ENCODE results near the gene GATA3. TPM values are rescaled to one million over a fixed set of nuclear protein-coding genes. Genes with fewer than 3 reads are reported as not detected.
A peak's percentile ranks its signal among the peaks of the same experiment; 100 is the strongest.

GATA3 gene
- total and polyA plus RNA-seq, 2 of the 8 experiments (the other 6 are each of a cell fraction or from before 2014, with no cell fraction given), result 0.02 to 0.43 TPM

DNA sequence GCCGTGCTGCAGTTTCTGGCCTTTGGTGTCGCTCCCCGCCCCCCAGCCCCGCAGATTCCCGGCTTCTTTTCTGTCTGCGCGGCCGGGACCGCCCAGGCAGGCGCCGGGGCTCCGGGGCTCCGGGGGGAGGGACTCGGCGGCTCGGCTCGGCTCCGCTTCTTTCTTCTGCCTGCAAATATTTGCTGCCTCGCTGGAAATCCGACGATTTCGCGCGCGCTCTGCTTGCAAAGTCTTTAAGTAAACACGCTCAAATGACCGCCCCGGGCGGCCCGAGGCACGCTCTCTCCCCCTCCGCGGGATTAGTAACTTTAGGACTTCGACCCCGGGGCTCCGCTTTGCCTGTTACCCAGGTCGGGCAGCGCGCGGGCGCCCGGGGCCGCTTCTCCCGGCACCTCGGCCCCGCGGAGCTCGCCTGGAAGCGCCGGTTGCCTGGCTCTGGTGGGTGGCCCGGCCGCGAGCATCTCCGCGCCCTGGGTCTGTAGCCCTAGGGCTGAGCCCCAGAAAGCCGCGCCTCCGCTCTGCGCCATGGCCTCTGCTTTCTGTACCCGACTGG, 3.9 kb upstream of the GATA3 start:
- H3K9me3 ChIP-seq (ENCODE audit: insufficient read depth in 2 of 2, low read depth in 1 of 2, low read length in 1 of 2), result no peaks in the 10 kb centered on the region
- FAIRE-seq (no peak), DNase-seq (ENCODE audit: low read depth in 1 of 2, low spot score in 2 of 2) (no peak)
- peaks cover 18% of the 10 kb centered on the region for H3K23me2 ChIP-seq (ENCODE audit: low read depth, low read length)
- peak overlapping the region; percentile 21 to 55 (median 36); a peak in 7 of 8 replicates for H3K4me3 ChIP-seq (ENCODE audit: extremely low read depth in 1 of 4, insufficient read depth in 2 of 4, low read depth in 3 of 4, low read length in 4 of 4)
- 0 out of 2 replicates have a peak overlapping the region, but pooled peaks have one; percentile 16 for H2BK15ac ChIP-seq (ENCODE audit: low read length)
- peak overlapping the region; percentile 79 to 84 for H3K4me2 ChIP-seq (ENCODE audit: insufficient read depth in 1 of 2, low read depth in 2 of 2, low read length in 2 of 2)
- H4K5ac ChIP-seq (ENCODE audit: insufficient read length, low read depth, low read length), result no peak overlapping the region
- WGBS, 2 experiments (ENCODE audit: extremely low coverage in 1 of 2, insufficient coverage in 1 of 2, insufficient read length in 1 of 2, insufficient replicate concordance in 2 of 2, low coverage in 1 of 2, low lambda C conversion rate in 2 of 2, missing lambda C conversion rate in 1 of 2), result 3% methylated on average over 31 of the region's 60 CpGs; no CpG with 5 or more reads in 1 of the 2 experiments
- H2AFZ ChIP-seq (ENCODE audit: low read length), result no peak overlapping the region
- H3K27ac ChIP-seq (ENCODE audit: low read depth, low read length), result no peak overlapping the region
- H3K79me2 ChIP-seq (ENCODE audit: control insufficient read depth in 1 of 2, insufficient read depth in 2 of 2, low read length in 2 of 2), result no peaks in the 10 kb centered on the region
- H4K20me1 ChIP-seq (replicated peaks in 1 of 2; ENCODE audit: control insufficient read depth in 1 of 2, insufficient read depth in 2 of 2, low read length in 2 of 2), result peaks cover 19 to 24% of the 10 kb centered on the region in 2 experiments
- H4K91ac ChIP-seq (replicated peaks; ENCODE audit: insufficient read length, low read length), result no peak overlapping the region
- H3K4ac ChIP-seq (replicated peaks; ENCODE audit: insufficient read length, low read depth, low read length), result no peak overlapping the region
- CTCF ChIA-PET (ENCODE audit: partially characterized antibody), result interaction anchor here (0.6 to 2.0 kb wide), 4 partner anchors 9 to 464 kb away, joined by 3 to 7 read pairs (median 4); no protein-coding TSS in a partner anchor
- H3K14ac ChIP-seq (ENCODE audit: insufficient read length), result no peak overlapping the region
- no peak overlapping the region for H3K9ac ChIP-seq (replicated peaks in 1 of 4; ENCODE audit: extremely low read depth in 1 of 4, low read depth in 3 of 4, low read length in 3 of 4)
- POLR2A ChIA-PET (ENCODE audit: partially characterized antibody), result interaction anchor here (0.7 to 1.8 kb wide), 4 partner anchors 9 to 16 kb away, joined by 3 to 10 read pairs (median 6); no protein-coding TSS in a partner anchor
- no peak overlapping the region for H2BK12ac ChIP-seq (ENCODE audit: low read depth, low read length)
- no peaks in the 10 kb centered on the region; a peak in 1 of 8 replicates for H3K36me3 ChIP-seq (ENCODE audit: control insufficient read depth in 2 of 4, insufficient read depth in 4 of 4, low read length in 3 of 4)
- no peak overlapping the region for H3K18ac ChIP-seq (ENCODE audit: extremely low read depth, low read length)
- peaks cover 69 to 98% (median 95%) of the 10 kb centered on the region in 4 experiments for H3K27me3 ChIP-seq (replicated peaks in 1 of 4; ENCODE audit: control insufficient read depth in 3 of 4, extremely low read depth in 1 of 4, insufficient read depth in 3 of 4, low read length in 3 of 4)
- H3K79me1 ChIP-seq (ENCODE audit: low read depth, low read length), result no peaks in the 10 kb centered on the region
- H2AK5ac ChIP-seq (ENCODE audit: low read depth, low read length), result no peak overlapping the region
- H2BK5ac ChIP-seq (ENCODE audit: low read depth, low read length), result no peak overlapping the region
- peaks cover 11 to 55% (median 28%) of the 10 kb centered on the region in 4 experiments for H3K4me1 ChIP-seq (replicated peaks in 1 of 4; ENCODE audit: control insufficient read depth in 3 of 4, insufficient read depth in 4 of 4, low read length in 3 of 4)
- H2BK120ac ChIP-seq (replicated peaks; ENCODE audit: low read depth, low read length), result no peak overlapping the region
- H2BK20ac ChIP-seq (ENCODE audit: low read length), result no peak overlapping the region
- H3K23ac ChIP-seq (ENCODE audit: insufficient read length), result no peak overlapping the region
- peak overlapping the region; percentile 63 for H4K8ac ChIP-seq (ENCODE audit: extremely low read depth, insufficient read depth, low read length)
- no peak overlapping the region for H3K56ac ChIP-seq (replicated peaks; ENCODE audit: insufficient read length, low read depth, low read length)
- TF ChIP-seq SUZ12 (IDR thresholded peaks at IDR 0.05; ENCODE audit: low read length) (peak; percentile 79), CBX5 (IDR thresholded peaks at IDR 0.05; ENCODE audit: low read depth, low read length) (no peak), RAD21 (IDR thresholded peaks at IDR 0.05 in 1 of 2, conservative IDR thresholded peaks at IDR 0.05 in 1 of 2; ENCODE audit: low read depth in 2 of 2, low read length in 2 of 2) (no peak), CHD2 (IDR thresholded peaks at IDR 0.05; ENCODE audit: low read length) (no peak), TBP (IDR thresholded peaks at IDR 0.05; ENCODE audit: low read depth, low read length) (no peak), TCF12 (IDR thresholded peaks at IDR 0.05; ENCODE audit: low read depth, low read length) (no peak), JUND (IDR thresholded peaks at IDR 0.05; ENCODE audit: low read length) (no peak), EP300 (IDR thresholded peaks at IDR 0.05; ENCODE audit: borderline replicate concordance in 1 of 2, low read depth in 2 of 2, low read length in 2 of 2) (no peak), HDAC2 (IDR thresholded peaks at IDR 0.05; ENCODE audit: borderline replicate concordance in 1 of 2, low read depth in 2 of 2, low read length in 2 of 2) (no peak), RFX5 (IDR thresholded peaks at IDR 0.05; ENCODE audit: borderline replicate concordance, low read depth, low read length) (no peak), TAF7 (optimal IDR thresholded peaks at IDR 0.05; ENCODE audit: borderline replicate concordance, low read depth, low read length) (no peak)
- TF ChIP-seq, protein P1, sequence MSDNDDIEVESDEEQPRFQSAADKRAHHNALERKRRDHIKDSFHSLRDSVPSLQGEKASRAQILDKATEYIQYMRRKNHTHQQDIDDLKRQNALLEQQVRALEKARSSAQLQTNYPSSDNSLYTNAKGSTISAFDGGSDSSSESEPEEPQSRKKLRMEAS (IDR thresholded peaks at IDR 0.05), result peak; percentile 4; the same call in 1 of the 2 replicates

Measured in H1 (cell line).